Measurements from ENCODE around the gene GLYR1. TPM values are rescaled to one million over a fixed set of nuclear protein-coding genes. Genes with fewer than 3 reads are reported as not detected.
A peak's percentile ranks its signal among the peaks of the same experiment; 100 is the strongest.

The GLYR1 gene
- total and polyA plus RNA-seq, 9 of the 15 experiments (the other 6 are each of a cell fraction or from before 2014, with no cell fraction given): 6.7 to 99.2 (median 60.2) TPM

GRCh38 chr16:4814542-4815173 lies 32.4 kb downstream of the GLYR1 start:
- ChIA-PET POLR2A (interaction anchor here (1.9 kb wide), 1 partner anchor 10 kb away, joined by 9 read pairs; no protein-coding TSS in a partner anchor), CTCF (ENCODE audit: low intra/inter-chr PET ratio) (no interaction called here)
- Histone ChIP-seq H4K20me1 (replicated peaks; ENCODE audit: control insufficient read depth, insufficient read depth, low read length) (no peaks in the 10 kb centered on the region; the same call in 1 of the 2 replicates), H3K9me3 (replicated peaks; ENCODE audit: control insufficient read depth, insufficient read depth, low read depth, low read length) (no peaks in the 10 kb centered on the region), H3K27ac (ENCODE audit: extremely low read depth, low read depth, low read length) (no peak overlapping the region), H3K9ac (ENCODE audit: insufficient read depth in 1 of 2, low read depth in 2 of 2, low read length in 2 of 2) (0 out of 4 replicates have a peak overlapping the region, but pooled peaks of 1 of the 2 experiments have one; percentile 36), H3K9me1 (ENCODE audit: control insufficient read depth, insufficient read depth, low read length) (no peaks in the 10 kb centered on the region), H3K4me3 (no peak overlapping the region), H2AFZ (ENCODE audit: low read depth, low read length) (no peak overlapping the region), H3K4me2 (ENCODE audit: insufficient read depth, low read length) (no peak overlapping the region), H3K79me2 (ENCODE audit: control insufficient read depth, insufficient read depth, low read length) (no peaks in the 10 kb centered on the region), H3K36me3 (ENCODE audit: control insufficient read depth, insufficient read depth, low read length) (peaks cover 78% of the 10 kb centered on the region; the same call in 2 of the 3 replicates), H3K27me3 (ENCODE audit: control insufficient read depth in 2 of 2, insufficient read depth in 2 of 2, low read length in 2 of 2) (no peaks in the 10 kb centered on the region), H3K4me1 (replicated peaks in 1 of 2; ENCODE audit: control insufficient read depth in 2 of 2, insufficient read depth in 2 of 2, low read length in 2 of 2) (peaks cover 0 to 3% of the 10 kb centered on the region in 2 experiments; a peak in 2 of 5 replicates)
- BruUV-seq (replicated peaks): no TSS peak
- in situ Hi-C loops (cut with MboI): no loop called here
- FAIRE-seq: peak; percentile 65
- WGBS (ENCODE audit: insufficient coverage, low coverage, missing lambda C conversion rate): 74% methylated on average over 16 of the region's 16 CpGs
- peak in 2 of 4 experiments; percentile 18 to 24 for DNase-seq (ENCODE audit: extremely low read depth in 1 of 4, low spot score in 3 of 4)
- TF ChIP-seq BRD9 (IDR thresholded peaks at IDR 0.05; ENCODE audit: low read depth, partially characterized antibody) (no peak), SPI1 (IDR thresholded peaks at IDR 0.05; ENCODE audit: borderline replicate concordance, low read depth, low read length) (peak; percentile 77), RAD21 (CRISPR knock-in tag; conservative IDR thresholded peaks at IDR 0.05 in 1 of 2, IDR thresholded peaks at IDR 0.05 in 1 of 2) (peak in 1 of 2 experiments; percentile 24; a peak in 2 of 4 replicates), CTCF (IDR thresholded peaks at IDR 0.05 in 2 of 3, conservative IDR thresholded peaks at IDR 0.05 in 1 of 3; ENCODE audit: insufficient read depth in 2 of 3, low read depth in 1 of 3, low read length in 3 of 3) (peak in 2 of 3 experiments; percentile 5 to 32; a peak in 2 of 6 replicates), ZBTB12 (CRISPR knock-in tag; IDR thresholded peaks at IDR 0.05) (no peak), REST (IDR thresholded peaks at IDR 0.05; ENCODE audit: borderline replicate concordance) (peak; percentile 18; the same call in 1 of the 2 replicates), REST (CRISPR knock-in tag; IDR thresholded peaks at IDR 0.05; ENCODE audit: low read depth) (no peak)
- intact Hi-C loops (cut with micrococcal nuclease): no loop called here
- peak; percentile 73 for ATAC-seq

Data from K562 (cell line).